GM12875 (cell line): ENCODE results near the gene TNFRSF4.

Experiments
- H3K4me3 ChIP-seq: one replicate; pipeline ENCODE4 v1.5.1; 2011; ENCODE audit warnings: low read depth, low read length, control low read depth
- CTCF ChIP-seq: IDR thresholded peaks from 2 replicates; pipeline ENCODE4 v1.5.1; 2011; ENCODE audit warnings: low read depth, mild to moderate bottlenecking, control low read depth, inconsistent platforms, low read length, moderate library complexity, borderline replicate concordance; ENCODE audit not compliant: insufficient read depth

TNFRSF4 gene

GRCh38 chr1:1226566-1227362, 12.8 kb upstream of the TNFRSF4 start:
- no peak overlapping the region for H3K4me3 ChIP-seq
- TF ChIP-seq CTCF = no peak

GRCh38 chr1:1225913-1226312, 12.0 kb upstream of the TNFRSF4 start:
- H3K4me3 ChIP-seq = no peak overlapping the region
- TF ChIP-seq CTCF = no peak

- no peak for TF ChIP-seq CTCF
- no peak overlapping the region for H3K4me3 ChIP-seq
Observed at GRCh38 chr1:1225238-1225845, 11.4 kb upstream of the TNFRSF4 start.

DNA sequence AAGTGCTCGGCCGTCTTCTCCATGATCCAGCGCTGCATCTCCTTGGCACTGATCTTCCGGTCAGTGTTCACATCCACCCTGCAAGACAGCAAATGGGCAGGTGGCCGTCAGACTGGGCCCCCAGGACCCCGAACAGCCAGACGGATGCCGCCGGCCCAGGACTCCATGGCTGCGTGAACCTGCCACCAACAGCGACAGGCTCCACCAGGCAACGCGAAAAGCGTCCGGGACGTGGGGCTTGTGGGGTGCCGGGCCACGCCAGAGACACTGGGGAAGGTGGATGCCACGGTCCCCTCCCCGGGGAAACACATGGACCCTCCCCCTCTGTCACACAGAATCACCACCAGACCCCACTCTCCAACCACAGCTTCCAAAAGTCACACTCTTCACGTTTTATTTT, 9.9 kb upstream of the TNFRSF4 start:
- no peak for TF ChIP-seq CTCF
- no peak overlapping the region for H3K4me3 ChIP-seq

- TF ChIP-seq CTCF = no peak
- H3K4me3 ChIP-seq = no peak overlapping the region
Observed at GRCh38 chr1:1223321-1223720, 9.4 kb upstream of the TNFRSF4 start.

GRCh38 chr1:1222575-1223225, 8.7 kb upstream of the TNFRSF4 start:
- no peak overlapping the region for H3K4me3 ChIP-seq
- no peak for TF ChIP-seq CTCF
